IPS-18c (cell line): ENCODE data around the gene CPLX3.
"Not testable (repeated sequence)": the region's sequence is repeated elsewhere in the genome, so short reads cannot be mapped to it uniquely, and the experiment has no call there.

Source experiments
- H3K4me3 ChIP-seq: 2 replicates; pipeline ENCODE4 v1.7.0; 2013; ENCODE audit warnings: low read depth, mild to moderate bottlenecking, low read length, moderate library complexity; ENCODE audit not compliant: insufficient read depth
- H3K9me3 ChIP-seq: one replicate; pipeline ENCODE4 v1.6.1; 2013; ENCODE audit warnings: mild to moderate bottlenecking, low read length, moderate library complexity; ENCODE audit not compliant: control insufficient read depth, insufficient read depth

The CPLX3 gene, protein sequence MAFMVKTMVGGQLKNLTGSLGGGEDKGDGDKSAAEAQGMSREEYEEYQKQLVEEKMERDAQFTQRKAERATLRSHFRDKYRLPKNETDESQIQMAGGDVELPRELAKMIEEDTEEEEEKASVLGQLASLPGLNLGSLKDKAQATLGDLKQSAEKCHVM

DNA sequence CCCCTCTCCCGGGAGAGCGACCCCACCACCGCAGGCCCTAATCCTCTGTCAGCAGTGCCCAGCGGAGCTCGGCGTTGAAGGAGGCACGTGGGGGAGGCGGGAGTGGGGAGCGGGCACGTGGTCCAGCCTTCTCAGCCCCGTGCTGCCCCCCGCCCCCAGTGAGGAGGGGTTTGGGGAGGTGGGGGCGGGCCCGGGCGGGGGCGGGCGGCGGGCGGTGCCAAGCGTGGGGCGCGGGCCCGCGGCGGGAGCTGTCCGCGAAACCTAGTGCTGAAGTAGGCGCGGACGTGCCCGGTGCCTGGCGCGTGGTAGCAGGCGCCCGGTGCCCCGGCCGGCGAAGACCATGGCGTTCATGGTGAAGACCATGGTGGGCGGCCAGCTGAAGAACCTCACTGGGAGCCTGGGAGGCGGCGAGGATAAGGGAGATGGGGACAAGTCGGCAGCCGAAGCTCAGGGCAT, at the start of gene CPLX3:
TSS of gene CPLX3 (plus strand) at position 264 of the 456 bp plus-strand sequence. CDS start at position 341, 77 bp downstream.
- Histone ChIP-seq H3K9me3 (no peaks in the 10 kb centered on the region), H3K4me3 (peak within 1 kb of the TSS; percentile 9; the same call in 1 of the 2 replicates)

DNA sequence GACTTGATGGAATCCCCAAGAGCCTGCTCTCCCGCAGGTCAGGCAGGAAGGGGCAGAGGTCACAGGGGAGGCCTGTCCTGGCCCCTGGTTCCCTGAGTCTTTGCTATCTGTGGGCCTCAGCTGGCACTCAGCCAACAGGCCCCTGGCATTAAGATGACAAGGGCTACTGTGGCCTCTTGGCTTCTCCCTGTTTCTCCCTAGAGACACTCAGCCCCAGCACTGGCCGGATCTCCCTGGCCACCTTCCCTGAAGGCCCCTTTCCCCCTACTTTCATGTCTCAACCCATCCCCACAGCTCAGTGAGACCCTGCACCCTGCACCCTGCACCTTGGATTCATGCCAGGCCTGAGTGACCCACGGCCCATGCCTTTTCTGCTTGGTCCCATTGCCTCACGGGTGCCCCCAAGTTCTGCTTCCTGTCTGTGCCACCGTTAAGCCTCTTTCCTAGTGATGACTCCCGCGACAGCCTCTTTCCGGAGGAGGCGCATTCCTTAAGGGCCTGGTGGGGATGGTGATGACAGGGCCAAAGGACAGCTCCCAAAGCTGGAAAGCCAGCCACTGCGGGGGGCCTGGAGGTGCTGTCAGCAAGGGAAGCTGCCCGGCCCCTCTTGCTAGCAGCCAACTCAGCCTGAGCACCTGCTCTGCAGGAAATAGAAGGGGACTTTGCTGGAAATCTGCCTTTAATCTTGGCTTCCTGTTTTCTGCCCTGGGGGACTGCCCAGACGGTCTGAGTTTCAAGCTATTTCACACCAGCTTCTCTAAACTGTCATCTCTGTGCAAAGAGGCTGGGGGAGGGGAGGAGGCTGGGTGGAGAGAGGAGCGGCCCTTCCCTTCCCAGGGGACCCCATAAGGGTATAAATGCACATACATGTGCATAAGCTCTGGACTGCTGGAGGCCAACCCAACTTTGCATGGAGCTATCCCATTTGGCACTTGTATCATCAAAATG, 49.3 kb upstream of the CPLX3 start:
- Histone ChIP-seq H3K9me3 (no peaks in the 10 kb centered on the region), H3K4me3 (no peak overlapping the region)

DNA sequence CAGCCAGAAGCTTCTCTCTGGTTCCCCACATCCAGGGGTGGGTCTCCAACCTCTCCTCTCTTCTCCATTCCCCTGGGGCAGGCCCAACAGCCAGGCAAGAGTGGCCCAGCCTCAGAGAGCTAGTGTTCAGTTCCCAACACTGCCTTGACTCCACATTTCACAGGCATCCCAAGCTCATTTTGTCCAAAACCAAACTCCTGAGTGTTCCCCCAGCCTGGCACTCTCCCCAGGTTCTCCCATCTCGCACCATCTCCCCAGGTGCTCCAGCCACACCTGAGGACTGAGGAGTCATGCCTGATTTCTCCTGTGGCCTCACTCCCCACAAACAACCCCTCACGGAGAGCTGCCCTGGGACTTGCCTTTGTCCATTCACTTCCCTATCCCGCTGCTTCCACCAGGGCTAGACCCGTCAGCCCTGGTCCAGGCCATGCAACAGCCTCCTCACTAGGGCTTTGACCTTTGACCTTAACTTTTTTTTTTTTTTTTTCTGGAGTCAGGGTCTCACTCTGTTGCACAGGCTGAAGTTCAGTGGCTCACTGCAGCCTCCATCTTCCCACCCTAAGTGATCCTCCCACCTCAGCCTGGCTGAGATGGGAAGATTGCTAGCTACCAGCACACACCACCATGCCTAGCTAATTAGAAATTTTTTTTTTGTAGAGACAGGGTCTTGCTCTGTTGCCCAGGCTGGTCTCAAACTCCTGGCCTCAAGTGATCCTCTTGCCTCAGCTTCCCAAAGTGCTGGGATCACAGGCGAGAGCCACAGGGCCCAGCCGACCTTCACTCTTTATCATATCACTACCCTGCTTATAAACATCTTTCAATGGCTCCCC, 48.4 kb upstream of the CPLX3 start:
- no peak overlapping the region for H3K4me3 ChIP-seq
- no peaks in the 10 kb centered on the region for H3K9me3 ChIP-seq

DNA sequence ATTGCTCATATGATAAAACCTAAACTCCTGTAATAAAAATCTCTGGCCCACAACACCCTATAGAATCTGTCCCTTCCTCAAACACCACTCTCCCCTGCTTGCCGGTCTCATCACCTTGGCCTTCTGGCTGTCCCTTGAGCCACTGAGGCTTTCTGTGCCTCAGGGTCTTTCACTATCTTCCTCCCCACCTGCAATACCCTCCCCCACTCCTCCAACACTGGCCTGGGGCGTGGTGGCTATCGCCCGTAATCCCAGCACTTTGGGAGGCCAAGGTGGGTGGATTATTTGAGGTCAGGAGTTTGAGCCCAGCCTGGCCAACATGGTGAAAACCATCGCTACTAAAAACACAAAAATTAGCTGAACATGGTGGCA, 47.8 kb upstream of the CPLX3 start:
- H3K4me3 ChIP-seq, result no peak overlapping the region
- H3K9me3 ChIP-seq, result no peaks in the 10 kb centered on the region

DNA sequence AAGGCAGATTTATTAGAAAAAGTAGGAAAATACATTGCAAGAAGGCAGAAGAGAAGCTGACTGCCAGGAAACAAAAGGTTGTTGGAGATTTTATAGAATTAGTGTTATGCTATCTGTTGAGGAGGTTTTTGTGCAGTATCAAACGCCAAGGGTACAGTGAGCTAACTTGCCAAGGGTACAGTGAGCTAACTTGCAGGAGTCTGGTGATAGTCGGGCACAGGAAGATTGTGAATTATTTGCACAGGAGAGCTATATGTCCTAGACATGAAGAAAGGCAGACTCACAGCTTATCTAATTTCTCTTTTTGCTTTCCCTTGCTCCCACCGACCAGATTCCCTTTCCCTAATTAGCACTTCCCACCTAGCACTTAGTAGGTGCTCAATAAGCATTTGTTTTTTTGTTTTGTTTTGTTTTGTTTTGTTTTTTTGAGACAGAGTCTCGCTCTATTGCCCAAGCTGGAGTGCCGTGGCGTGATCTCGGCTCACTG, 47.2 kb upstream of the CPLX3 start:
- Histone ChIP-seq H3K9me3 (no peaks in the 10 kb centered on the region), H3K4me3 (no peak overlapping the region)

DNA sequence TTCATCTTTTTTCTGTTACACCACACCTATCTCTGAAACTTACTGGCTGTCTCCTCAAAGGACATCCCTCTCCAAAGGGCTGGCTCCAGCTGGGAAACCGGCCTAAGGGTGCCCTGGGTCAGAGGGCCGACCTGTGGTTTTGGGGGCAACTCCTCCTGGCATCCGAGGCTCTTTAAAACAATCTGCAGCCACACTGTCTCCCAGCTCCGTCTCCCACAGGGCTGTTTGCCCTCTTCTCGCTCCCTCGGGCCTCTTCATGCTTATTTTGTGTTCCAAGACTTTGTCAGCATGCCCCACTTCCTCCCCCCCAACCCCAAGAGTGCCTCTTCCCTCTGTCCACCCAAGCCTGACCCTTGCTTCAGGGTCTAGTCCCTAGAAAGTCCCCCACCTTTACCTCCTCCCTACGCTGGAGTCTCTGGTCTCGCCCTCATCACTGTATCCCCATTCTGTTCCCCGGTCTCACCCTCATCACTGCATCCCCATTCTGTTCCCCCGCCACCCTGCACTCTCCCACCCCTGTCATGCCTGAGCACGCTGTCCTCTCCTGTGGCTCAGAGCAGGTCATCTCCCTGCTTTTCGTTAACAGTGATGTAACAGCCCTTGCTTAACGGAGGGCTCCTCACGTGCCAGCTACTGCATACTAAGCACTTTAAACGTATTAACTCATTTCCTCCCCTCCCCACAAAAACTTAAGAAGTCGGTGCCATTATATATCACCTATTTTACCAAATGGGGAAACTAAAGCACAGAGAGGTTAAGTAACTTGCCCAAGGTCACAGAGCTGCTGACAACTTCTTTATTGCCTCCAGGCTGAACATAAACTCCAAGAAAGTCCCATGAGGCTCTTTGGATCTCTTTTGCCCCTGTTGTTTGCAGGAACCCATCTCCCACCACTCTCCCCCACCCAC, 45.6 kb upstream of the CPLX3 start:
- H3K9me3 ChIP-seq, result no peaks in the 10 kb centered on the region
- H3K4me3 ChIP-seq, result peak overlapping the region; percentile 28; the same call in 1 of the 2 replicates

DNA sequence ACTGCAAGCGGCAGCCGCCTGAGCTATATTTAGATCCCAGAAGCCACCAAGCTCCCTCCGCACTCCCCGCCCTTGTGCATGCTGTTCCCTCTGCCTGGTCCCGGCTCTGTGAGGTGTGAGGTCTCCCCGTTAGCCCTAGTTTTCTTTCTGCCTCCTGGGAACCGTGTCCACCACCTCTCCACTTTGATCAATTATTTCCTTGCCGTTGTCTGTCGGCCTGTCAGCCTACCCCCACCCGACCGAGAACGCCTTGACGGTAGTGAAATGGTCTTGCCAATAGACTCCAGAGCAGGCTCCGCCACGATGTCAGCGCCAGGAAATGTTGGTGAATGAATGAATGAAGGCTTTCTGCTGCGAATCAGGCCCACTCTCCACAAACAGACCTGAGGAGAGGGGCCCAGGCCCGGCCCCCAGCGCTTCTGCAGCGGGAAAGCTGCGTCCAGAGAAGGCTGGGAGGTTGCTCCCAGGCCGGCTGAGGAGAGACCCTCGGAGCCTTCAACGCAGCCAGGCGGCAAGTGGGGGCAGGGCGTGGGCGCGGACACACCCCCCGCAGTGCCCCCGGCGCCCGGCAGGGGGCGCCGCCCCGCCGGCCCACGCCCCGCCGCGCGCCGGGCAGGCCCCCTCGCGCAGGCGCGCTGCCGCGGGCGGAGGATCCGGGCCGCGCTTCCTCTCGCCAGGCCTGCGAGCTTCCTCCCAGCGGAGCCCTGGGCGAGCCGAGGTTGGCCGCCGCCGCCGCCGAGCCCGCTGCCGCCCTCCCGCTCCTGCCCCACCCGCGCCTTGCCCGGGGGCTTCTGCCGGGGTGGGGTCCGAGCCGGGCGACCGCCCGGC, 44.8 kb upstream of the CPLX3 start, which contains the start of gene CSK:
TSS of gene CSK (plus strand) at position 650 of the 828 bp plus-strand sequence. CDS start 16,218 bp downstream, outside the sequence.
- Histone ChIP-seq H3K9me3 (no peaks in the 10 kb centered on the region), H3K4me3 (peak within 1 kb of the TSS; percentile 77)

DNA sequence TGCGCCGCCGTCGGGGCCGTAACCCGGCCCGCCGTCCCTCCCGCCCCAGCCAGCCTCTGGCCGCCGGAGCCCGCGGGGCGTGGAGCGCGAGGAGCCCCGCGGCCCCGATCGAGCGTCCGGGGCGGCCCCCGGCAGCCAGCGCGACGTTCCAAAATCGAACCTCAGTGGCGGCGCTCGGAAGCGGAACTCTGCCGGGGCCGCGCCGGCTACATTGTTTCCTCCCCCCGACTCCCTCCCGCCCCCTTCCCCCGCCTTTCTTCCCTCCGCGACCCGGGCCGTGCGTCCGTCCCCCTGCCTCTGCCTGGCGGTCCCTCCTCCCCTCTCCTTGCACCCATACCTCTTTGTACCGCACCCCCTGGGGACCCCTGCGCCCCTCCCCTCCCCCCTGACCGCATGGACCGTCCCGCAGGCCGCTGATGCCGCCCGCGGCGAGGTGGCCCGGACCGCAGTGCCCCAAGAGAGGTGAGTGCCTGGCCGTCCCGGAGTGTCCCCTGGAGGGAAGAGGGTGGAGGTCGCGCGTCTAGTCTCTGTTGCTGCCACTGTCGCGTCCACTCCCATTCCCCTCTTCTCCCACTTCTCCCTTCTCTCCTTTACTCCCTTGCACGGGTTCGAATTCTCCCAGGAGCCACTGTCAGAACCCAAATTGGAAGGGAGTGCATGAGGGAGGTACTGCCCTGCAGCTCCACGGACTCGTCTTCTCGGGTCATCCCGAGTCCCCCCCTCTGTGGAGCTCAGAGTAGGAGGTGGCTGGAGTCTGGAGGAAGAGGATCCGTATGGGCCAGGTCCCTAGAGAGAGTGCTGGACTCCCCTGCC, 44.0 kb upstream of the CPLX3 start:
- Histone ChIP-seq H3K9me3 (no peaks in the 10 kb centered on the region), H3K4me3 (peak overlapping the region; percentile 77)

DNA sequence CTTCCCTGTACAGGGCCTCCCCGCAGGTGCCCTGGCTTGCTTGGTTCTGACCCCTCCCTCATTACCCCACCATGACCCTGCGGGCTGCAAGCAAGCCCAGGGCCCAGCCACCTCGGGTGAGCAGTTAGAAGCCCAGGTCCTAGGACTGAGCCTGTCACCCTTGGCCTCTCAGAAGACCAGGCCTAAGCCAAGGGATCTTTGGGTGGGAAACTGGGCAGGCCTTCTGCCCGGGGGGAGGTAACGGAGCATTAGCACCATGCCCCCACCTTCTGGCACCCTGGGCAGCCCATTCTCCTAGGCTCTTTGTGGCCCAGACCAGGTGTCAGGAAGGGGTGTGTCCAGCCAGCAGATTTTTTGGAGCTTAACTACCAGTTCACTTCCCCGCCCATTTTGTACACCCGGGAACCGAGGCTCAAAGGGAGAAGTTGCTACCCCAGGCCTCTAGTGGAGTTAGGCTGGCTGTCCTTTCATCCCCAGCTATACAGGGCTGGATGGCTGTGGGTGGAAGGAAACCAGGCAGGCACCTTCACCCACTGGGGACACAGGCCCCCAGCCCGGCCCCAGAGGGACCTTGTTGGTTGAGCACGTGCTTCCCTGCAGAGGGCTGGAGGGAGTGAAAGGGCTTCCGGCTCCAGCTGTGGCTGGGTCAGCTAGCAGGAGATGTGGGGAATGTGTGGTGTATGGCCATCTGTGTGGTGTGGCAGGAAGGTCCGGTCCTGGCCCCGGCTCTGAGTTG, 43.2 kb upstream of the CPLX3 start:
- H3K4me3 ChIP-seq, result peak overlapping the region; percentile 77
- no peaks in the 10 kb centered on the region for H3K9me3 ChIP-seq

DNA sequence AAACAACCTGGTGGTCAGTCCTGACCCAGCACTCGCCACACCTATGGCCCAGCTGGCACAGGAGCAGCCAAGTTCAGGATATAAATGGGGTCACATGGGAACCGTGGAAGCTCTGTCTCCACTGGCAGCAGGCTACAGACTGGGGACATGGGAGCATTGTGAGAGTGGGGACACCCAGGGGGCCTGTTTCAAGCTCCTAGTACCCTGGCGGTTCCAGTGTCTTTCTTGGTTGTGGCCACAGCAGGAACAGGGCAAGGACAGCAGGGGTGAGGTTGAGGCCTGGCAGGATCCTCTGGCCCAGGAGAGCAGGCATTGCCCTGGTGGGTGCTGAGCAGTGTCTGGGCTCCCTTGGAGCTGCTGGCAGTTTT, 42.6 kb upstream of the CPLX3 start:
- H3K9me3 ChIP-seq, result no peaks in the 10 kb centered on the region
- H3K4me3 ChIP-seq, result no peak overlapping the region; the same call in 1 of the 2 replicates

DNA sequence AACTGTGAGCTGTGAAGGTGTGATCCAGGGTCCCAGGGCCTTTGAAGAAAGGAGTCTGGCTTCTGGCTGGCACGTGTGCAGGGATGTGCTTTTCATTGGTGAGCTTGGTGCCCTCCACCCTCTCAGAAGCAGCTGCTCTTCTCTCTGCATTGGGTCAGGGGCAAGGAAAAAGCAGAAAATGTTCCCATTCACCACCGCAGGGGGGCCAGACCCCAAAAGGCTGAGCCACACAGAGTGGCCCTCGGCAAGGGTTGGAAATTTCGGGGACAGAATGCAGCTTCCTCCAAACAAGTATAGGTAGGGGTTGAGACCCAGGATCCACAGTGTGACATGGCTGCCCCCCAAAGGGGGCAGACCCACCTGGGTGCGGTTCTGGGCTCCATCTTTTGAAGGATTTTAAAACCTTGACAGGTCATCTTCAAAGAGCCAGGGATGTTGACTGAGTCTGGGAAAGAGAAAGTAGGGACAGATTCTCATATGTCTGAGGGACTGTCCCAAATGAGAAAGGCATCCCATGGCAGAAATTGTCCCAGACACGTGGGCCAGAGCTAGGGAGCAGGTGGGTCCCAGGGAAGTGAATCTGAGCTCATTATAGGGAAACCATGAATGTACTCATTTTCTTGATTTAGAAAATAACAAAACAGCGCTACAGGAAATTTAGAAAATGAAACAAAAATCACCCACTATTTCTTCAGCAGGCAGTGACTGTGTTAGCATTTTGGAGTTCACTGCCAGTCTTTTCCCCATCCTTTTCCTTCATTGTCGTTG, 41.8 kb upstream of the CPLX3 start:
- Histone ChIP-seq H3K9me3 (no peaks in the 10 kb centered on the region), H3K4me3 (no peak overlapping the region)

DNA sequence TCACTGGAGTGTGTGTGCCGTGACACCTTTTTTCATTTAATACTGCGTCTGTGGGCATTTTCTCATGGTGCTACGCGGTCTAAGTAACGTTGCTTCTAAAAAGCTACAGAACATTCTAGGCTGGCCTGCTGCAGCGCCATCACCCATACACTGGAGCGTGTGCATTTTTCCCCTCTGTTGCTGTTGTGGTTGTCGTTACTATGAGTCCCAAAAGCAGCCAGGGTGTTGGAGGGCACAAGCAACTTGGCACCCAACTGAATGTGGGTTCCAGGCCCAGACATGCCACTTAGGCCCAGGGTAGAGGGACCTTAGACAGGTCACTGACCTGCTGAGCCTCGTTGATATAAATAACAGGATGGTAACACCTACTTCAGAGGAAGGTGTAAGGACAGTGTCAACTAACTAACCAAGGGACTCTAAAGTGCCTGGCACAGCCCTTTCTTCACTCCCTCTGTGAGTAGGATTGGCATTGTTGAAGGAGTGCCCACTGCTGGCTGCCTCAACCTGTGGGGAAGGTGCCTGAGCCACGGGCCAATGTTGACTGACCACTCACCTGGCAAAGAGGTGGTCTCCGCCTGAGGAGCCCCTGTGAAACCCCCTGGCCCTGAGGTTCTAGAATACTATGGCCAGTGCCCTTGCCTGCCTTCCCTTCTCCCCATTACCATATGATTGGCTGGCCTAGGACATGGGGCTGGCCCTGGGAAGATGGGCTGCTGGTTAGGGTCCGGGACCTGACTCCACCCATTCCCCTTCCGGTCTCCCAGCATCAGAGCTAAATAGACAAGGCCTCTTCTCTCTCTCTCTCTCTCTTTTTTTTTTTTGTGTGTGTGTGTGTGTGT, 41.0 kb upstream of the CPLX3 start:
- no peaks in the 10 kb centered on the region for H3K9me3 ChIP-seq
- no peak overlapping the region for H3K4me3 ChIP-seq

DNA sequence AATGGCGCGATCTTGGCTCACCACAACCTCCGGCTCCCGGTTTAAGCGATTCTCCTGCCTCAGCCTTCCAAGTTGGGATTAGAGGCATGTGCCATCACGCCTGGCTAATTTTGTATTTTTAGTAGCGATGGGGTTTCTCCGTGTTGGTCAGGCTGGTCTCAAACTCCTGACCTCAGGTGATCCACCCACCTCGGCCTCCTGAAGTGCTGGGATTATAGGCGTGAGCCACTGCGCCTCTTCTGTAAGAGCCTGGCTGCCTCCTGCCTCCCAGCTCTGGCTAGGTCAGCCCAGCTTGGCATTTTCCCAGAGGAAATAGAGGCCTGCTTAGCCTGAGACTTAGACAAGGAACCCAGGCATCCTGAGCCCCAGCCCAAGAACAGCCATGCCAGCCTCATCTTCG, 40.3 kb upstream of the CPLX3 start:
- not testable (repeated sequence) for H3K9me3 ChIP-seq, H3K4me3 ChIP-seq
